Measurements from ENCODE around the gene RNPC3. TPM values are rescaled to one million over a fixed set of nuclear protein-coding genes. Genes with fewer than 3 reads are reported as not detected.

RNPC3 gene
- total RNA-seq (10 to 100 TPM; 28.1 to 42.4 (median 34.9) TPM), polyA plus RNA-seq (10 to 100 TPM in 1 of 3 donors, 1 to 10 TPM in 2; 6.2 to 13.8 (median 7.2) TPM)

DNA sequence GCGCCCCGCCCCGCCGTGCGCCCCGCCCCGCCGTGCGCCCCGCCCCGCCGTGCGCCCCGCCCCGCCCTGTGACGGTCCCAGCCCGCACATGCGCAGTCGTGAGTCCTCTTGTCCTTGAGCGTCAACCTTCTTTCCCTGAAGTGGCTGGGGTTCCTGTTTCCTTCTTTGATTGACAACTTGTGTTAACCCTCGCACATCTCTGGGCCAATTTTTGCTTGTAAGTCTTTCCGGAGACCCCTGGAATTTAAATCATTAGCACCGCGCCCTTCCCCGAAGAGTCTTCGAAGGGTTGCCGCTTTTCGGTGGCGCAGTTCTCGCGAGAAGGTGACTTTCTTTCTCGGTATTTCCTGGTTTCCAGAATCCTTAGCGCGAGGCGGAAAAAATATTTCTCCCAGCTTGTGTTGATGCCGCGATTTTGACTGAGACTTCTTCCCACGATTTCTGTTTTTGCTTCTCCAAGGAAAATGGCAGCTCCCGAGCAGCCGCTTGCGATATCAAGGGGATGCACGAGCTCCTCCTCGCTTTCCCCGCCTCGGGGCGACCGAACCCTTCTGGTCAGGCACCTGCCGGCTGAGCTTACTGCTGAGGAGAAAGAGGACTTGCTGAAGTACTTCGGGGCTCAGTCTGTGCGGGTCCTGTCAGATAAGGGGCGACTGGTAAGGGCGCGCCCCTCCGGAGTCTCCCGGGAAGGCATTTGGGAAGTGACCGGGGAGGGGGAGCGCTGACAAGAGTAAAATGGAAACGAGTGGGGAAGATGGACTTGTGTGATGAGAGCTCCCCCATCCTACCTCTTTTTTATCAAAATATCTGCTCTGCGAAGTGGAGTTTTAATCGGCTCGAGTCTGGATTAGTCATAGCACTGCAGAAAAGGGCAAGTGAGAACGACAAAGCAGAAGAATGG is at the start of gene RNPC3:
Gene RNPC3, plus strand, starts transcription at position 93 of the 901 bp plus-strand sequence. Its CDS starts 372 bp downstream, at position 465.
- TF ChIP-seq CTCF (IDR thresholded peaks at IDR 0.05) (no peak), POLR2AphosphoS5 (IDR thresholded peaks at IDR 0.05) (peak; percentile 55 to 70 (median 66)), POLR2A (IDR thresholded peaks at IDR 0.05) (peak in 1 of 2 donors; percentile 13), EP300 (IDR thresholded peaks at IDR 0.05) (peak in 1 of 4 donors; percentile 8)
- no peaks in the 10 kb centered on the region for H3K9me3 ChIP-seq
- DNase-seq, result peak; percentile 94
- no peaks in the 10 kb centered on the region for H3K27me3 ChIP-seq
- 1% methylated on average over 62 of the region's 62 CpGs for WGBS, 2 donors
- H3K4me1 ChIP-seq, result peaks cover 0 to 39% (median 28%) of the 10 kb centered on the region in 4 donors
- H3K4me3 ChIP-seq, result peak within 1 kb of the TSS; percentile 81 to 93 (median 89)
- H3K27ac ChIP-seq, result peak within 1 kb of the TSS; percentile 91 to 97 (median 95)
- peaks cover 0 to 17% (median 0%) of the 10 kb centered on the region in 4 donors for H3K36me3 ChIP-seq
- intact Hi-C loops (cut with DNase I), result no loop called here

GRCh38 chr1:103477101-103477500 is 48.4 kb upstream of the RNPC3 start:
- intact Hi-C loops (cut with DNase I), result no loop called here
- TF ChIP-seq CTCF (IDR thresholded peaks at IDR 0.05), result no peak
- no peak for TF ChIP-seq POLR2A (IDR thresholded peaks at IDR 0.05)
- no peak for TF ChIP-seq EP300 (IDR thresholded peaks at IDR 0.05)
- TF ChIP-seq POLR2AphosphoS5 (IDR thresholded peaks at IDR 0.05), result no peak
- no peak for DNase-seq
- Histone ChIP-seq H3K27ac (no peak overlapping the region), H3K27me3 (no peaks in the 10 kb centered on the region), H3K9me3 (no peaks in the 10 kb centered on the region), H3K36me3 (no peaks in the 10 kb centered on the region), H3K4me3 (no peak overlapping the region), H3K4me1 (no peaks in the 10 kb centered on the region)

DNA sequence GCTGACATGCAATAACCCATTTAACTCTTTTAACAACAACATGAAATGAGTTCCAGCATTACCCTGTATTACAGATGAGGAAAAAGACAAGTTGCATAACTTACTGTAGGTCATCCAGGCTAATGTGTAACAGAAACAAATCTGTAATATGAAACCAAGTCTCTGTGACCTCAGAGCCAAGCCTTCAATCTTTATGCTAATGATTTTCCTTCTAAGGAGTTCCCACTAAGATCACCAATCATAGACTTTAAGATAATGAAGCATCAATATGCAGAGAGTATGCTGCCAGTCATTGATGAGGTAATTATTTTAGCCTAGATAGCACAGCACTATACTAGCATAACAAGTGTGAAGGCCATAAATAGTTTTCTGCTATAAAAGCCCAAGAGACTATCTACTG is 35.6 kb upstream of the RNPC3 start:
- H3K27me3 ChIP-seq, result no peaks in the 10 kb centered on the region
- H3K9me3 ChIP-seq, result no peaks in the 10 kb centered on the region
- H3K4me1 ChIP-seq, result no peaks in the 10 kb centered on the region
- intact Hi-C loops (cut with DNase I), result no loop called here
- no peaks in the 10 kb centered on the region for H3K36me3 ChIP-seq
- DNase-seq, result no peak
- no peak for TF ChIP-seq POLR2AphosphoS5 (IDR thresholded peaks at IDR 0.05)
- TF ChIP-seq POLR2A (IDR thresholded peaks at IDR 0.05), result no peak
- TF ChIP-seq CTCF (IDR thresholded peaks at IDR 0.05), result no peak
- TF ChIP-seq EP300 (IDR thresholded peaks at IDR 0.05), result no peak
- no peak overlapping the region for H3K4me3 ChIP-seq
- no peak overlapping the region for H3K27ac ChIP-seq

DNA sequence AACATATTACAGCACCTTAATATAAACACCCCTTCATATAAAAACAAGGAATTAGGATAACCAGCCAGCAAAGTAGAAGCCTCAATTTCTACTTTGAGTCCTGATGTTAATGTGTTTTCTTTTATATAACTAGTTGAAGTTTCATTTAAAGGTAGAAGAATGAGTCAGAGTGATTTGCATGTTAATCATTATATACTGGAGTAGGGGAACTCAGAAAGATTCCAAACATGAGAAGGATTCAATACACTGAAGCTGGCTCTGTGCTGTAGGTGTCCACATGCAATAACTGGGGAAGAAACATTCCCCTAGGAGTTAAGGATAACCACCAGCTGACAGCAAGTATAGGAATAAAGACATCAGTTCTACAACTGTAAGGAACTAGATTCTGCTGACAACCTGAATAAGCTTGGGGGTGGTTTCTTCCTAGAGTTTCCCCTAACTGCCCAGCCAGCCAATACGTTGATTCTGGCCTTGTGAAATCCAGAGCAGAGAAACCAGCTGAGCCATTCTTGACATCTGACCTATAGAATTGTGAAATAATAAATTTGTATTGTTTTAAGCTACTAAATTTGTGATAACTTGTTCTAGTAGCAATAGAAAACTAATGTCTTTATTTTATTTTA is 33.4 kb upstream of the RNPC3 start:
- 88% methylated on average over 1 of the region's 1 CpG for WGBS, 2 donors
- no peaks in the 10 kb centered on the region for H3K4me1 ChIP-seq
- H3K36me3 ChIP-seq, result no peaks in the 10 kb centered on the region
- H3K4me3 ChIP-seq, result no peak overlapping the region
- no peak for DNase-seq
- intact Hi-C loops (cut with DNase I), result no loop called here
- H3K27me3 ChIP-seq, result no peaks in the 10 kb centered on the region
- H3K27ac ChIP-seq, result no peak overlapping the region
- TF ChIP-seq EP300 (IDR thresholded peaks at IDR 0.05) (no peak), CTCF (IDR thresholded peaks at IDR 0.05) (no peak), POLR2A (IDR thresholded peaks at IDR 0.05) (no peak), POLR2AphosphoS5 (IDR thresholded peaks at IDR 0.05) (no peak)
- H3K9me3 ChIP-seq, result no peaks in the 10 kb centered on the region
